Adrenal gland (tissue), 12 donors: Measurements from ENCODE around the gene KCNT1. TPM values are rescaled to one million over a fixed set of nuclear protein-coding genes. Genes with fewer than 3 reads are reported as not detected.

Experiments
- DNase-seq, 7 donors: peaks; one replicate each; pipeline ENCODE4 v3.0.0-alpha.2; 2019 to 2020
- H3K27ac ChIP-seq, 5 donors: fragments of 200-600 bp; sonication (generic) in 4 of 5; 1 replicate in 3 of 5; 2 replicates in 2 of 5; pipeline versions ENCODE4 v1.5.1 to v1.8.0; 2016 to 2020; ENCODE audit warnings: mild to moderate bottlenecking in 1 of 5
- H3K27me3 ChIP-seq: fragments of 200-600 bp; 2 replicates; pipeline ENCODE4 v1.8.0; 2021
- H3K36me3 ChIP-seq, 2 donors: fragments of 200-600 bp; replicated peaks in 1 of 2; 1 replicate in 1 of 2; 2 replicates in 1 of 2; pipeline versions ENCODE4 v1.5.1 to v1.8.0; 2018 to 2022
- H3K4me1 ChIP-seq, 2 donors: fragments of 200-600 bp; replicated peaks in 1 of 2; 1 replicate in 1 of 2; 2 replicates in 1 of 2; pipeline versions ENCODE4 v1.5.1 to v1.8.0; 2018 to 2021
- H3K4me3 ChIP-seq, 4 donors: fragments of 200-600 bp; sonication (generic) in 3 of 4; one replicate each; pipeline ENCODE4 v1.5.1; 2016 to 2018
- H3K9me3 ChIP-seq, 3 donors: fragments of 200-600 bp; sonication (generic) in 1 of 3; replicated peaks in 1 of 3; 1 replicate in 2 of 3; 2 replicates in 1 of 3; pipeline versions ENCODE4 v1.5.1 to v1.8.0; 2016 to 2021
- CTCF ChIP-seq, 6 experiments: fragments of 450-650 bp in 4 of 6; fragments of 200-600 bp in 2 of 6; sonication (generic) in 1 of 6; IDR thresholded peaks; 1 replicate in 5 of 6; 2 replicates in 1 of 6; pipeline versions ENCODE4 v1.5.1 to v1.8.0; 2016 to 2021; ENCODE audit warnings: antibody characterized with exemption in 6 of 6, mild to moderate bottlenecking in 2 of 6, moderate library complexity in 1 of 6
- POLR2A ChIP-seq, 2 donors: fragments of 450-650 bp; IDR thresholded peaks; one replicate each; pipeline ENCODE4 v1.6.1; 2017; ENCODE audit warnings: antibody characterized with exemption in 2 of 2, mild to moderate bottlenecking in 2 of 2, moderate library complexity in 1 of 2
- WGBS, 4 donors: extraction: QIAGEN DNeasy Blood & Tissue Kit in 2 of 4; methylation state at CpG; one replicate each; pipeline versions ENCODE4 v1.1.5 to v1.1.7; 2013 to 2017; 5-methylcytosine and 5-hydroxymethylcytosine counted together
- intact Hi-C, 2 donors: fragments of 100-400 bp; cut with DNase I; formaldehyde crosslinking; loops; one replicate each; pipeline versions ENCODE4 v1.14.1 to v1.15.0; 2022 to 2023
- polyA plus RNA-seq, 3 donors: library from polyadenylated mRNA; stranded (reverse); fragments of 200-250 nt in 2 of 3; fragments of 350-450 nt in 1 of 3; fragmentation: Illumina TruSeq in 1 of 3; extraction: RNeasy Lipid Tissue Mini Kit (QIAGEN cat#74804) in 1 of 3; gene quantifications; one replicate each; pipeline ENCODE4 v1.2.3, GENCODE V29; 2013 to 2014
- total RNA-seq, 9 donors: library from RNA; depleted of rRNA in 4 of 9; stranded (reverse); fragments of >200 nt in 4 of 9; fragments of 120-200 nt in 1 of 9; fragmentation: NEBNext Ultra II Directional in 1 of 9; extraction: Animal tissue kit (Norgen Biotek cat#: 25700) in 1 of 9; gene quantifications; one replicate each; pipeline versions ENCODE4 v1.1.0 to v1.2.4, GENCODE V29; 2013 to 2023
- donor health status: healthy with polysubstance abuse.
- donor health status: Bipolar disorder and iron deficiency.
- donor health status: DM: yes; HTN: yes; CAD: no.
- donor health status: DM: no; HTN: no; CAD: no.
- donor health status: DM: no; HTN: no; CAD: no.
- donor health status: DM: yes; HTN: yes; CAD: no.

The KCNT1 gene
- total and polyA plus RNA-seq, 12 donors = 0.05 to 2.4 (median 0.24) TPM; not detected in 6

GRCh38 chr9:135717410-135717809, 15.4 kb downstream of the KCNT1 start:
- Histone ChIP-seq H3K9me3 (no peaks in the 10 kb centered on the region), H3K4me1 (no peaks in the 10 kb centered on the region), H3K4me3 (no peak overlapping the region), H3K27me3 (peaks cover 29% of the 10 kb centered on the region), H3K36me3 (no peaks in the 10 kb centered on the region), H3K27ac (no peak overlapping the region)
- intact Hi-C loops = no loop called here
- WGBS, 4 donors = 84 to 91% (median 88%) methylated on average over 6 to 13 of the region's 13 CpGs
- DNase-seq = no peak
- TF ChIP-seq POLR2A (IDR thresholded peaks at IDR 0.05) (no peak), CTCF (IDR thresholded peaks at IDR 0.05) (no peak)

DNA sequence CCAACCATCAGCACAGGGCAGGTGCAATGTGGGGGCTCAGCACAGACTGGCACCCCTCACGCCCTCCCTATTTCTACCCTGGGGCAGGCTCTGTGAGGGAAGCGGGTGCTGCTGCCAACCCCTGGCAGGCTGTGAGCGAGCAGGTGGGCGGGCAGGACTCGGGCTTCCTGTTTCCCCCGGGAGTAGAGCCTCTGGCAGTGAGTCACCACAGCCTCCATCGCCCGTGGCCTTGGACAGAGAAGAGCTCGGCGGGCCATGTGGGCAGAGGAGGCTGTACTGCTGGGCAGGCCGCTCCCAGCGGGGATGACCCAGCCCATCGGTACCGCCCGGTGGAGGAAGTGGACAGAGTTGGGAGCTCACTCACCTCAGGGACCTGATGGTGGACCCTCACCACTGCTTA, 16.6 kb downstream of the KCNT1 start:
- WGBS, 4 donors = 20 to 43% (median 29%) methylated on average over 1 to 15 of the region's 15 CpGs; no CpG with 5 or more reads in 1 of the 4 donors
- Histone ChIP-seq H3K27me3 (peaks cover 29% of the 10 kb centered on the region), H3K4me3 (no peak overlapping the region), H3K4me1 (no peaks in the 10 kb centered on the region), H3K27ac (no peak overlapping the region), H3K36me3 (no peaks in the 10 kb centered on the region), H3K9me3 (no peaks in the 10 kb centered on the region)
- TF ChIP-seq CTCF (IDR thresholded peaks at IDR 0.05) (no peak), POLR2A (IDR thresholded peaks at IDR 0.05) (no peak)
- intact Hi-C loops = no loop called here
- peak; percentile 78 to 96 (median 90) for DNase-seq

- intact Hi-C loops = no loop called here
- TF ChIP-seq CTCF (IDR thresholded peaks at IDR 0.05) (no peak), POLR2A (IDR thresholded peaks at IDR 0.05) (no peak)
- WGBS, 4 donors = 82 to 100% (median 89%) methylated on average over 1 to 9 of the region's 9 CpGs
These were observed 17.5 kb downstream of the KCNT1 start for GRCh38 chr9:135719472-135719871.

DNA sequence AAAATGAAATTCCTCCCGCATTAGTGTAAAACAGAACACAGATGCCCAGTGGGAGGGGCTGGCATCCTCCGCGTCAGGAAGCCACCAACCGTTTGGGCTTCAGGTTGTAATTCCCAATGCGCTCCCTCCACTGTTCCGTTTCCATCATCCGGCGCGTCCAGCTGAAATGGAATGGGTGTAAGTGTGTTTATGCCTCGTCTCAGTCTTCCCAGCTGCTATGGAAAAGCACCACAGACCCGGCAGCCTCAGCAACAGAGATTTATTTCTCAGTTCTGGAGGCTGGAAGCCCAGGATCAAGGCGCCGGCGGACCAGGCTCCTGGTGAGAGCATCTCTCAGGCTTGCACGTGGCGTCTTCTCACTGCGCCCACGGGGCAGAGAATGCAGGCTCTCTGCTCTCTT, 20.4 kb downstream of the KCNT1 start:
- H3K27me3 ChIP-seq = peaks cover 10% of the 10 kb centered on the region
- H3K4me1 ChIP-seq = no peaks in the 10 kb centered on the region
- intact Hi-C loops = no loop called here
- TF ChIP-seq CTCF (IDR thresholded peaks at IDR 0.05) = no peak
- no peak for TF ChIP-seq POLR2A (IDR thresholded peaks at IDR 0.05)
- no peaks in the 10 kb centered on the region for H3K9me3 ChIP-seq
- H3K27ac ChIP-seq = no peak overlapping the region
- 77 to 80% (median 79%) methylated on average over 14 to 18 of the region's 18 CpGs for WGBS, 4 donors
- no peaks in the 10 kb centered on the region for H3K36me3 ChIP-seq
- DNase-seq = no peak
- H3K4me3 ChIP-seq = no peak overlapping the region

More at GRCh38 chr9:135719472-135719871, 17.5 kb downstream of the KCNT1 start:
- Histone ChIP-seq H3K9me3 (no peaks in the 10 kb centered on the region), H3K4me1 (no peaks in the 10 kb centered on the region), H3K36me3 (no peaks in the 10 kb centered on the region), H3K4me3 (no peak overlapping the region), H3K27ac (no peak overlapping the region), H3K27me3 (peaks cover 29% of the 10 kb centered on the region)
- DNase-seq = no peak
